Astrocyte of the spinal cord (primary cell): ENCODE results near the gene EVA1B.

Experiments used
- DNase-seq: peaks from one replicate; pipeline ENCODE4 v3.0.0; 2011; ENCODE audit warnings: low read depth, low spot score
- H3K4me3 ChIP-seq: 2 replicates; pipeline ENCODE4 v1.5.1; 2011; ENCODE audit warnings: low read depth, mild to moderate bottlenecking, low read length, moderate library complexity
- in situ Hi-C: cut with HindIII; loops from 2 replicates; pipeline ENCODE4 v1.10.0; 2017; ENCODE audit warnings: low sequenced_read_pairs
- TF ChIP-seq, protein P1 (sequence below): IDR thresholded peaks from 2 replicates; pipeline ENCODE4 v1.5.1; 2012; ENCODE audit warnings: low read depth, mild to moderate bottlenecking, low read length, inconsistent platforms

The EVA1B gene

DNA sequence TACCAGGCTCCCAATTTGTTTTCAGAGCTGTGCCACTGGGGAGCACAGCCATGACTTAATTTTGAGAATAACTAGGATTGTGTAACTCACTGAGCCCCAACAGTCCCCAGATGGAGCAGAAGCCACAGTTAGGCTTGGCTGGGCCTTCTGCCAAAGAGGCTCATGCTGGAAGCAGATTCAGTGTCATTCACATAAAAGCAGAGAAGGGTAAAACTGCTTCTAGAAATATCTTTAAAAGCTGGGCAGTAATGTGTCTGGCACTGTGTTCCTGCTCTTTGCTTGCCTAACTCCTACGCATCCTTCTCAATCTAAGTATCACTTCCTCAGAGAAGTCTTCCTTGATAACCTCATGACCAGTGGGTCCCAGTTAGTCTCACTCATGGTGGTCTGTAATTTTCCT is 41.9 kb upstream of the EVA1B start:
- H3K4me3 ChIP-seq = no peak overlapping the region
- DNase-seq = no peak
- in situ Hi-C loops = no loop called here
- TF ChIP-seq, protein P1, sequence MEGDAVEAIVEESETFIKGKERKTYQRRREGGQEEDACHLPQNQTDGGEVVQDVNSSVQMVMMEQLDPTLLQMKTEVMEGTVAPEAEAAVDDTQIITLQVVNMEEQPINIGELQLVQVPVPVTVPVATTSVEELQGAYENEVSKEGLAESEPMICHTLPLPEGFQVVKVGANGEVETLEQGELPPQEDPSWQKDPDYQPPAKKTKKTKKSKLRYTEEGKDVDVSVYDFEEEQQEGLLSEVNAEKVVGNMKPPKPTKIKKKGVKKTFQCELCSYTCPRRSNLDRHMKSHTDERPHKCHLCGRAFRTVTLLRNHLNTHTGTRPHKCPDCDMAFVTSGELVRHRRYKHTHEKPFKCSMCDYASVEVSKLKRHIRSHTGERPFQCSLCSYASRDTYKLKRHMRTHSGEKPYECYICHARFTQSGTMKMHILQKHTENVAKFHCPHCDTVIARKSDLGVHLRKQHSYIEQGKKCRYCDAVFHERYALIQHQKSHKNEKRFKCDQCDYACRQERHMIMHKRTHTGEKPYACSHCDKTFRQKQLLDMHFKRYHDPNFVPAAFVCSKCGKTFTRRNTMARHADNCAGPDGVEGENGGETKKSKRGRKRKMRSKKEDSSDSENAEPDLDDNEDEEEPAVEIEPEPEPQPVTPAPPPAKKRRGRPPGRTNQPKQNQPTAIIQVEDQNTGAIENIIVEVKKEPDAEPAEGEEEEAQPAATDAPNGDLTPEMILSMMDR = no peak

DNA sequence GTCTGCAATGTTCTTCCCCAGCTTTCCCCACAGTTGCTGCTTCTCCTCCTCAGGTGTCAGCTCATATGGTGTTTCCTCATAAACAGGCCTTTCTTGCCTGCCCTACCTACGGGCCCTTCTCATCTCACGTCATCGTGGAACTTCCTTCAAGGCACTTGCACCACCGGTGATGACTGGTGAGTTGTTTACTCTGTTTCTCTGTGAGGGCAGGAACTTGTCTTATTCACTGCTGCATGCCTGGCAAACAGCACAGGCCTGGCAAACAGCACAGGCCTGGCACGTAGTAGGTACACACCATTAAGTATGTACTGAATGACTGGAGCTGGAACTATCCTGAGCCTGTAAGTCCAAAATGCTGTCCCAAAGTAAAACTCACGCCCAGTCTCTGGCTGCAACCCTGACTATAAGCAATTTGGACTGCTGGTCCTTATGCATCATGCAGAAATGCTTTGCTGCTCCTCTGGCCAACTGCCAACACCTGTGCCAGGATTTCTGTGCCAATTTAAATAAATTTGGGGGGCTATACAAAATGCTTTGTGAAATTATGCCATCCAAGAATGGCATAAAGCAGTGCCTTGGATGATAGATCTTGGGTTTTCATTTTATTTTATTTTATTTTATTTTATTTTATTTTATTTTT is 36.6 kb upstream of the EVA1B start:
- TF ChIP-seq, protein P1 = no peak
- no peak for DNase-seq
- in situ Hi-C loops = no loop called here
- no peak overlapping the region for H3K4me3 ChIP-seq

DNA sequence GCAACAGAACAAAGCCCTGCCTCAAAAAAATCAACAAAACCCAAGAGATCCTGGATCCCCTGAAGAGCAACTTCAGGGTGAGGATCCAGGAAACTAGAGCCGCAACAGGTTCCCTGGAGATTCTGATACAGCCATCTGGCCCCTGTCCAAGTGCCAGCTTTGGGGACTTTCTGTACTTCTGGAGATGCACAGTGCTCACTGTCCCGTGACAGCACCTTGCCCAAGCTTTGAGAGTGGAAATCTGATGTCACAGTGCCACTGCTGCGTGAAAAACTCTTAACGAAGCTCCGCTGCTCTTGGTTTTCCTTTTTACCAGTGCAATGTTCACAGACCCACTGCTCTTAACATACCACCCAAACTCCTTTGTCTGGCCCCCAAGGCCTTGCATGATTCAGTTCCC is 35.9 kb upstream of the EVA1B start:
- in situ Hi-C loops = no loop called here
- no peak for DNase-seq
- TF ChIP-seq, protein P1 = no peak
- no peak overlapping the region for H3K4me3 ChIP-seq

DNA sequence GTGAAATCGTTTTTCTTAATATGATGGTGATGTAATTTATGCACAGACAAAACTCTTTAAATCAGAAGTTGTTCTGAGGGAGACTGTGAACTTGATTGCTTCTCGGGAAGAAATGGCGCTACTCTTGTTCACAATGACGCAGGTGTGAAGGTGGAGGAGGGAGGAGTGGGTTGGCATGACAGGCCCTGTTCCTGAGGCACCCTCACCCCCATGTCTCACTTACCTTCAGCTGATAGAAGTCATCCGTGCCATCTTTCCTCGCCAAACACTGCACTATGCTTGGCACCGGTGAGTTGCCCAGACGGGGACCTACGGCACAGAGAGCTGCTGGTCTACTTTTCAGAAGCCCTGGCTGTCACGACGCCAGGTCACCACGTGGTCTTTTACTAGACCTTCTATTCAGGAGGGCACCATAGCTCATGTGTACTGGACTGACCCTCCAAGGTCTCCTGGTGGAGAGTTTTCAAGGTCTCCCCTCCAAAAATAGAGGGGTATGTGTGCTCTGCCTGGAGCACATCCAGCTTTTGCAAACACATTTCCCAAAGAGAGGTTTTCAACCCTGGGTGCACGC is 35.2 kb upstream of the EVA1B start:
- TF ChIP-seq, protein P1 = no peak
- no peak for DNase-seq
- in situ Hi-C loops = no loop called here

DNA sequence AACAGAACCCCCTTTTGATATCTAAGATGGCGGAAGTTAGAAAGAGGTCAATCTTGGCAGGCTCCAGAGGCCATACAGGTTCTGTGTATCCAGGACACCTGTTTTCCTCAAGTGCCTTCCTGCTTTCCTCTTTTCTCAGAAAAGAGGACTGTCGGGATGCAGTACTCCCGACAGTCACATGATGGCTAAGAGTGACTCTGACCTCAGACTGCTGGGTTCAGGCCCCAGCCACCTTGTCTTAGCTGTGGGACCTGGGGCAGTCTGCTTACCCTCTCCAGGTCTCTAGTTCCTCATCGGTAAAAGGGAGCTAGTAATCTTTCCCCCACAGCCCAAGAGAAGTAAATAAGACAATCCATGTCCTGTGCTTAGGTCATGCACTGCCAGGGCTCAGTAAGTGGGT is 32.4 kb upstream of the EVA1B start:
- TF ChIP-seq, protein P1 = no peak
- DNase-seq = no peak
- in situ Hi-C loops = no loop called here
- H3K4me3 ChIP-seq = no peak overlapping the region

More for the DNA sequence above, 35.2 kb upstream of the EVA1B start:
- H3K4me3 ChIP-seq = no peak overlapping the region

DNA sequence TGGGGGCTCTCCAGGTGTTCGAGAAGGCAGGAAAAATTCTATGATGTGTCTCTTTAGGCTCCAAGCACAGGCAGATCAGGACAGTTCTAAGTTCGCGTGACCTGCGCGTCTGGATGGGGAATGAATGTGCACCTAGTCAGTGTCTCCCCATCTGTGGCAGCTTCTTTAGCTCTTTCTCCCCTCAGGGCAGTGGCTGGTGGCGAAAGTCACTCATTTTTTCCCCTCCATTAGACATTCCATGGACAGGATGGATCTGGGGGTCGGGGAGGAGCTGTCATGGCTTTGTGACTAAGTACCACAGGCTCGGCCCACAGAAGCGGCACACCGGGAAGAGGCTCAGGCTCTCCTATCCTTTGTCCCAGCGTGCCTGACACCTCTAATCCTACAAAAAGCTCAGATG is 31.0 kb upstream of the EVA1B start:
- DNase-seq = no peak
- TF ChIP-seq, protein P1 = no peak
- no peak overlapping the region for H3K4me3 ChIP-seq
- in situ Hi-C loops = no loop called here
